ENCODE measurements around the gene AHI1. TPM values are rescaled to one million over a fixed set of nuclear protein-coding genes. Genes with fewer than 3 reads are reported as not detected.

The AHI1 gene
- total and polyA plus RNA-seq, 3 donors from 2014 or later: 33.9 to 93.1 (median 56.4) TPM

GRCh38 chr6:135299256-135299655 is 198.3 kb downstream of the AHI1 start:
- Histone ChIP-seq H3K27me3 (no peaks in the 10 kb centered on the region), H3K36me3 (ENCODE audit: low read depth, missing control alignments) (no peaks in the 10 kb centered on the region), H3K4me3 (no peak overlapping the region), H3K27ac (no peak overlapping the region), H3K9me3 (no peaks in the 10 kb centered on the region), H3K4me1 (no peaks in the 10 kb centered on the region)
- DNase-seq: no peak
- intact Hi-C loops (cut with DNase I; ENCODE audit: low total_unique reads): no loop called here
- TF ChIP-seq POLR2A (IDR thresholded peaks at IDR 0.05) (no peak), CTCF (IDR thresholded peaks at IDR 0.05) (no peak)
- WGBS, 2 donors: 62 to 79% methylated on average over 2 of the region's 2 CpGs

- WGBS, 2 donors: 90 to 91% methylated on average over 2 of the region's 2 CpGs
- DNase-seq: no peak
- intact Hi-C loops (cut with DNase I; ENCODE audit: low total_unique reads): no loop called here
- Histone ChIP-seq H3K9me3 (no peaks in the 10 kb centered on the region), H3K27me3 (no peaks in the 10 kb centered on the region), H3K4me1 (no peaks in the 10 kb centered on the region), H3K27ac (no peak overlapping the region), H3K4me3 (no peak overlapping the region), H3K36me3 (ENCODE audit: low read depth, missing control alignments) (no peaks in the 10 kb centered on the region)
- TF ChIP-seq POLR2A (IDR thresholded peaks at IDR 0.05) (no peak), CTCF (IDR thresholded peaks at IDR 0.05) (no peak)
Measured at GRCh38 chr6:135298455-135298854, 199.1 kb downstream of the AHI1 start.

GRCh38 chr6:135296715-135297114 is 200.8 kb downstream of the AHI1 start:
- Histone ChIP-seq H3K36me3 (ENCODE audit: low read depth, missing control alignments) (no peaks in the 10 kb centered on the region), H3K9me3 (no peaks in the 10 kb centered on the region), H3K27ac (no peak overlapping the region), H3K4me1 (no peaks in the 10 kb centered on the region), H3K27me3 (no peaks in the 10 kb centered on the region), H3K4me3 (no peak overlapping the region)
- 93 to 95% methylated on average over 2 of the region's 2 CpGs for WGBS, 2 donors
- DNase-seq: no peak
- intact Hi-C loops (cut with DNase I; ENCODE audit: low total_unique reads): no loop called here
- no peak for TF ChIP-seq CTCF (IDR thresholded peaks at IDR 0.05)
- TF ChIP-seq POLR2A (IDR thresholded peaks at IDR 0.05): no peak

GRCh38 chr6:135295085-135295484 is 202.5 kb downstream of the AHI1 start:
- Histone ChIP-seq H3K4me3 (no peak overlapping the region), H3K9me3 (no peaks in the 10 kb centered on the region), H3K4me1 (no peaks in the 10 kb centered on the region), H3K27ac (no peak overlapping the region), H3K36me3 (ENCODE audit: low read depth, missing control alignments) (no peaks in the 10 kb centered on the region), H3K27me3 (no peaks in the 10 kb centered on the region)
- no peak for DNase-seq
- intact Hi-C loops (cut with DNase I; ENCODE audit: low total_unique reads): no loop called here
- 85 to 92% methylated on average over 1 of the region's 1 CpG for WGBS, 2 donors
- TF ChIP-seq CTCF (IDR thresholded peaks at IDR 0.05) (no peak), POLR2A (IDR thresholded peaks at IDR 0.05) (no peak)

GRCh38 chr6:135291288-135292076 is 206.1 kb downstream of the AHI1 start:
- no peaks in the 10 kb centered on the region for H3K9me3 ChIP-seq
- TF ChIP-seq CTCF (IDR thresholded peaks at IDR 0.05) (no peak), POLR2A (IDR thresholded peaks at IDR 0.05) (no peak)
- no peak for DNase-seq
- WGBS, 2 donors: 74 to 76% methylated on average over 3 of the region's 3 CpGs
- no peaks in the 10 kb centered on the region for H3K36me3 ChIP-seq (ENCODE audit: low read depth, missing control alignments)
- no peak overlapping the region for H3K4me3 ChIP-seq
- no peak overlapping the region for H3K27ac ChIP-seq
- intact Hi-C loops (cut with DNase I; ENCODE audit: low total_unique reads): no loop called here
- H3K4me1 ChIP-seq: no peaks in the 10 kb centered on the region
- no peaks in the 10 kb centered on the region for H3K27me3 ChIP-seq

Data from testis (tissue), 3 donors.